GM19240 (cell line): ENCODE measurements around the gene CACNB4.
"Not testable (repeated sequence)": the region's sequence is repeated elsewhere in the genome, so short reads cannot be mapped to it uniquely, and the experiment has no call there.

Experiments
- DNase-seq: peaks from one replicate; pipeline ENCODE4 v3.0.0; 2011; ENCODE audit warnings: low spot score; ENCODE audit not compliant: insufficient read length

The CACNB4 gene

DNA sequence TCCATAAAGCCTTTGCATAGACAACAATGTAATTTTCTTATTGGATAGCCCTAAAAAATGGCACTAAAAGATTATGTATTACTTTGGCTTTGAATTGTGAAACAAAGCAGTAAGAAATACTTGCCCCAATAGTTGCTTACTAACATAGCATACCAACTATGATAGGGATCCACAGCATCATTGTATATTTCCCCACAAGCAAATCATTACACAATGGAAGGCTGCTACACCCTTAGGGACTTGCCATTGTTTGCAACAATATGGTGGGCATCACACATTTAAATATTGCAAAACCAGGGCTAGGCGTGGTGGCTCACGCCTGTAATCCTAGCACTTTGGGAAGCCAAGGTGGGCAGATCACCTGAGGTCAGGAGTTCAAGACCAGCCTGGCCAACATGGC lies 74.4 kb downstream of the CACNB4 start:
- DNase-seq = no peak

DNA sequence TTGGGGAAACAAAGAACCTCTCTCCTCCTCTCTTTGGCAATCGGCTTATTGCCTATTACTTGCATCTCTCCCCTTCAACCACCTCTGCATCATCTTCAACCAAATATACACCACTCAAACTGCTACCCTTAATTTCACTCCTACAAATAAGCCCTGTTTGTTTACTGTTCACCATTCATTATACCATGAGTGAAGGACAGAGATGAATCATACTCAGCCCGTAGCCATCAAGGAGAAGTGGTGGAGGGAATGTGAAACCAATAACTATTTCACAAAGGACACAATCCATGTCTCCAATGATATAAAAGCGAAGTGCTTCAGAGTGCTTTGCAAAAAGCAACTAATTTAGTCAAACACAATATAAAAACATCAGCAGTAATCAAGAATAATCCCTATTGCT lies 76.8 kb downstream of the CACNB4 start:
- no peak for DNase-seq

DNA sequence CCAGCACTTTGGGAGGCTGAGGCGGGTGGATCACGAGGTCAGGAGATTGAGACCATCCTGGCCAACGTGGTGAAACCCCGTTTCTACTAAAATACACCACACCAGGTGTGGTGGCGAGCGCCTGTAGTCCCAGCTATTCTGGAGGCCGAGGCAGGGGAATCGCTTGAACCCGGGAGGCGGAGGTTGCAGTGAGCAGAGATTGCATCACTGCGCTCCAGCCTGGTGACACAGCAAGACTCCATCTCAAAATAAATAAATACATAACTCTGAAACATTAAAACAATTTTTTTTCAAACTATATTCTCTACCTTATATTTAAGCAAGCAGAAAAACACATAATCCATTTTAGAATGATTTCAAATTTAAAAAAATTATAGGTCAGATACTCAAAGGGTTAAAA lies 77.8 kb downstream of the CACNB4 start:
- DNase-seq = not testable (repeated sequence)

DNA sequence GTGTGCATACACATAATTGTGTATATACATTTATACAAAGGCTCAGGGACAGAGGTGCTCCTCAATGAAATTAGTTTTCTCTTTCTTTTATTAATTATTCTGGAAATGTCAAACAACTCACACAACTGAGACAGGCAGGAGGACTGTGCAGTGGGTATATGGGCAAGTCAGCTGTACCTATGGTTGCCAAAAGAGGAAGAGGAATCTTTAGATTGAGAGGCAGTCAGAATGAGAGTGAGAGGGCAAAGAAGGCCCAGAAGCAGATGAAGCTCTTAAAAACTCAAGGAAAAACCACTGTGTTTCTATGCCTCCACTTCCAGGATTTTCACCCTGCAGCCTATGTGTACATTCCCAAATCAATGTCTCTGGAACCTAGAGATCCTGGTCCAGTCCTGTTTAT lies 79.1 kb downstream of the CACNB4 start:
- DNase-seq = no peak

DNA sequence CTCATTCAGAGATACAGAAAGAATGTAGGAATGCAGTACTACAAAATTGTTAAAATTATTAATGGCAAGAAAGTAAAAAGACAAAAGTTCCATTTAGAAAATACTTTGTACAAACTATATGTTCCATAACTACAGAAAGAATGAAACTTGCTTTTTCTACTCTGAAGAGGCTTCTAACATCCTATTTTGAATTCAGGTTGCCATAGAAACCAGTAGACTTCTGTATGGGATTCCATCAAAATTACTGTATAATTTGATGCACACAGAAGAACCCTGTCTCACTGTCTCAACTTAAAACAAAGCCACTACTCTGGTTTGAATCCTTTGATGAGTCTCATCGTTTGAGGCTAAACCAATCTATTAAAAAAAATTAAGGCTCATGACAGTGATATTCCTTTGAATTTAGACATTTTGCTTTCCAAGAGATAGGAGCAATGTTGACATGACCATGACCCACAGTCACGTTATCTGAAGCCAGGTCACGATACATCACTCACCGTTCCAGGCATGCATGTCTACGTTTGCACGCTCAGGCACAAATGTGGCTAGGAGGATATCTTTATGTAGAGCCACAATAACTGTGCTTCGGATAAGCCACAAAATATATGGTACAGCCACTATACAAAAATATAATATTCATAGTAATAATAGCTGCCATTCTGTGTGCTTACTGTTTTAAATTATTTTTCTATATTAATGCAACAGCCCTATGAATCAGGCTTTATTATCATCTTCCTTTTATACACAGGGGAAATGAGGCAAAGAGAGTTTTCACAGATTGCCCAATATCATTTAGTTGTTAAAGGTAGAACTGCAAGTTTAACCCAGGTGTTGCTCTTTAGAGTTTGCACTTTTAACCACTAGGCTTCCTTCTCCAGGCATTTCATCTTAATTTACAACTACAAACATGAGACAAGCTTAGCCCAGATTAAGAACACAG lies 82.4 kb downstream of the CACNB4 start:
- DNase-seq = no peak

DNA sequence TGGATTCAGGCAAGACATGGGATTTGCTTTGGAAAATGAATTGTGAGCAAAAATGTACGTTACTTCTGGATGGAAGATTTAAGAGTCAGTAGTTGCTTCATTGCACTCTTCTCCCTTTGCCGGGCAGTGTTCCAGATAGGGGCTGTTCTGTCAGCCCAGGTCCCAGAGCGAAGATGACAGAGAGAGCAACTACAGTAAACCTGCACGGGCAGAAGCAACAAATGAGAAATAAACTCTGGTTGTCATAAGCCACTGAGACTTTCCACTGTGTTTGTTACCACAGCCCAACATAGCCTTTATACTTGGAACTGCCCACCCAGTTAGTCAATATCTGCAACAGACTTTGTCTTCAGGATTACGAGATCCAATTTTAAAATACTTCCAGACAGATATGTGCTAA lies 83.3 kb downstream of the CACNB4 start:
- DNase-seq = no peak

DNA sequence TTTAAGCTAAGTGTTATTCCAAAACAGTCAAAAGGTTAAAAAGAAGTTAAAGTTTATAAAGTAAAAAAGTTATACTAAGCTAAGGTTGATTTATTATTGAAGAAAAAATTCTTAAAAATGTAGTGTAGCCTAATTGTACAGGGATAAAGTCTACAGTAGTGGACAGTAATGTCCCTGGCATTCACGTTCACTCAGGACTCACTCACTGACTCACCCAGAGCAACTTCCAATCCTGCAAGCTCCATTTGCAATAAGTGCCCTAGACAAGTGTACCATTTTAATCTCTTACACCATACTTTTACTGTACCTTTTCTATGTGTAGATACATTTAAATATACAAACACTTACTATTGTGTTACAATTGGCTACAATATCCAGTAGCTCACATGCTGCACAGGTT lies 86.1 kb downstream of the CACNB4 start:
- DNase-seq = no peak

DNA sequence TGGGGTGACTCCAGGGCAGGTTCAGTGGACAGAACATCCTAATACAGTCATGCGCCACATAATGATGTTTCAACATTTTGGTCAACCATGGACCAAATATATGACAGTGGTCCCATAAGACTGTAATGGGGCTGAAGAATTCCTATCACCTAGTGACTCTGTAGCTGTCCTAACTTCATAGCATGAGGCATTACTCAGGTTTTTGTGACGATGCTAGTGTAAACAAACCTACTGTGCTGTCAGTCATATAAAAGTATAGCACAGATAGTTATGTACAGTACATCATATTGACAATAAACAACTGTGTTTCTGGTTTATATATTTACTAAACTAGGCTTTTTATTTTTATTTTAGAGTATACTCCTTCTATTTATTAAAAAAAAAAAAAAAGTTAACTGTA lies 87.1 kb downstream of the CACNB4 start:
- DNase-seq = no peak

DNA sequence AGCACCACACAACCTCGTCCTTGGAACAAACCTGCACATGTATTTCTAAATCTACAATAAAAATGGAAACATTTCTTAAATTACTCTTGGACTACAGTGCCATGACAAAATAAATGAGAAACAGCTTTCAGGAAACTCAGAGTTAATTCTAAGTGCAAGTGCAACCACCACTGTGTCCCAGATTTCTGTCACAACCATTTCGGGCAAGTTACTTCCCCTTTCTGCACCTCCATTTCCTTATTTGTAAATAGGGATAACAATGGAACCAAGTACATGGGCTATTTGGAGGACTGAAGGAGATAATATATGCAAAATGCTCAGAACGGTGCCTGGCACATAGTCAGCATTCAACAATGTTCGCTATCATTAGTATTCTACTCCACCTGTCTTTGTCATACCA lies 93.2 kb downstream of the CACNB4 start:
- DNase-seq = no peak

DNA sequence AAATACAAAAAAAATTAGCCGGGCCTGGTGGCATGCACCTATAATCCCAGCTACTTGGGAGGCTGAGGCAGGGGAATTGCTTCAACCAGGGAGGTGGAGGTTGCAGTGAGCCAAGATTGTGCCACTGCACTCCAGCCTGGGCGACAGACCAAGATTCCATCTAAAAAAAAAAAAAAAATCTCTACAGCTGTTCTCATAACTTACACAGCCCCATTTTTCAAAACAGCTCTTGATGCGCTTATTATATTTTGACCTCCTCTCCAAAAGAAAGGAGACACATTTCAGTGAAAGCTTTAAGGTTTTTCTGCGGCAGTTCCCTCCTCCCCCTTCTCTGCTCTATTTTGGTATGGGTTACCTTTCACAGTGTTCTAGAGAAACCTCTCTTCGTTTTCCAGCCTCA lies 95.6 kb downstream of the CACNB4 start:
- DNase-seq = not testable (repeated sequence)

DNA sequence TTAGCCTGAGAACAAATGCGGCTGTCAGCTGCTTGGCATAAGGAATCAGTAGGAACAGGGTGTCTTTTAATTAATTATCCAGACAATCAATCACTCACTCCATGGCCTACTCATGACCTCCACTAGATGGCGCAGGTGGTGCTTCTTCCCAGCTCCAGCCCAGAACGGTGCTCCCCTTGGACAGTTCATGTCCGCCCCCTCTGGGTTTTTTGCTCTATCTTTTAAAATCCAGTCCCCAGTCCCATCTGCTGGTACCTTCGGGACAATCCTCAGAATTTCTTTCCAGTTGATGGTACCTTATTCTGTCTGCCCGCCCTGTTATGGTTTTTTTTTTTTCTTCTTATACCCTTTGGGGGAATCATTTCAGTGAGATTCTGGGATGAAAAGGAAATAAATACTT lies 99.8 kb downstream of the CACNB4 start:
- DNase-seq = peak; percentile 31

DNA sequence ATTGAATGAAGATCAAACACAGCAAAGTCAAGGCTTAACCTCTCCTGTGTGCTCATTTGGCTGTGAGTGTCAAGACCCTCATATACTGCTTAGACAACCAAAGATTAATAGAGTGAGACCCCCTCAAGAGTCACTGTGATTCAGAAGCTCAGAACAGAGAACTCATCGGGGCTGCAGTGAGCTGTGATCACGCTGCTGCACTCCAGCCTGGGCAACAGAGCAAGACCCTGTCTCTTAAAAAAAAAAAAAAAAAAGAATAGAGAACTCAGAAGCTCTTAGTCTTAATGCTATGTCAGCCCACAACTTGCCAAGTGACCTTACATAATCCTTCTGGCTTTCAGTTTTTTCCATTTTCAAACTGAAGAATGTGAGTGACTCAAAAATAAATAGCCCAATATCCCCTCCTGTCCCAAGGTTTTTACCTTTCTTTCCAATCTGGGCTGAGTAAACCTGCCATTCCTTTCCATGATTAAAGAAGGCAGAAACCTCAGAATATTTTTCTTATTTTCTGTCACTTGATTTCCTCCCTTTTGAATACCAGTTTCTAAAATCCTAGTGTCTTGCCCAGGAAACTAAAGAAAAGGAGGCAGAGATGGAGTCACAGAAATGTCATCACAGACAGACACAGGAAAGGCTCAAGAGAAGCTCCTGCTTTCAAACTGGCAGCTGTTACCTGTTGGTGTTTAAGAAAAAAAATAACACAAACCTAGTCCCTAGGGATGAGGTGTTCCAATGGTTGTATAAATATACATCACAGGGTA lies 102.4 kb downstream of the CACNB4 start:
- no peak for DNase-seq

DNA sequence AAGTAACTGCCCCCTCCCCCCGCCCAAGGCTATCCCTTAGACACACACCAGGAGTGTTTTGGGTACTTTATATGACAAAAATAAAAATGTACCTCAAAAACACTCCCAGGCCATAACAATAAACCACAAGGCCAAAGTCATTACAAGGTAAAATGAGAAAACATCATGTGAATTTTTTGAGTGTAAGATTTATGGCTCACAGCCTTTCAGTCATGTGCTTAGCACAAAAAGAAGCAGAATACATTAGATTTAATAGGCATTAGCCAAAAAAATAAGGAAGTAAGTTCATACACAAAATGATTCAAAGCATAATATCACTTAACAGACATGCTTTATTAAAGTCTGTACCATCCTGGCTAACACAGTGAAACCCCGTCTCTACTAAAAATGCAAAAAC lies 103.7 kb downstream of the CACNB4 start:
- no peak for DNase-seq

DNA sequence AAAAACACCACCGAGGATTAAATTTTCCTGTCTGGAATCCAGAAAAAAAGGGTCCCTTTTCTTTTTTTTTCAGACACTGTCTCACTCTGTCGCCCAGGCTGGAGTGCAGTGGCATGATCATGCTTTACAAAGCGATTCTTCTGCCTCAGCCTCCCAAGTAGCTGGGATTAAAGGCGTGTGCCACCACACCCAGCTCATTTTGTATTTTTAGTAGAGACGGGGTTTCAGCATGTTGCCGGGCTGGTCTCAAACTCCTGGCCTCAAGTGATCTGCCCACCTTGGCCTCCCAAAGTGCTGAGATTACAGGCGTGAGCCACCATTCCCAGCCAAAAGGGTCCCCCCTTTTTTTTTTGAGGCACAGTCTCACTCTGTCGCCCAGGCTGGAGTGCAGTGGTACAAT lies 104.7 kb downstream of the CACNB4 start:
- DNase-seq = not testable (repeated sequence)

DNA sequence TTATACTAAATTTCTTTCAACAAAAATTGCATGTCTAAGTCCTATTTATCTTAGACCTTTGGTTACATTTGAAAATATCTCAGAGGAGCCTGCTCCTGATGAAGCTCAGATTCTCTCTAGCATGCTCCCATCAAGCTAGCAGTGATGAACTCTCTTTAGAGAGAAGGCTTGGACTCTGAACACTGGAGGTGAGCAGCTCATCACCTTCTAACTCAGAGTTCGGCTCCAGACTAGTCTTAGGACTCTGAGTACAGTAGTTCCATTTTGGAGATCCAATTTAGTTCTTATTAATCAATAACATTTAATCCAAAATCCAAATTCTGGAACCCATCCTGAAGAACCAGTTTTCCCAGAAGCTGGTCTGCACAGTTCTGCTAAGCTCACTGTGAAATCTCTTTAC lies 107.8 kb downstream of the CACNB4 start:
- DNase-seq = no peak

DNA sequence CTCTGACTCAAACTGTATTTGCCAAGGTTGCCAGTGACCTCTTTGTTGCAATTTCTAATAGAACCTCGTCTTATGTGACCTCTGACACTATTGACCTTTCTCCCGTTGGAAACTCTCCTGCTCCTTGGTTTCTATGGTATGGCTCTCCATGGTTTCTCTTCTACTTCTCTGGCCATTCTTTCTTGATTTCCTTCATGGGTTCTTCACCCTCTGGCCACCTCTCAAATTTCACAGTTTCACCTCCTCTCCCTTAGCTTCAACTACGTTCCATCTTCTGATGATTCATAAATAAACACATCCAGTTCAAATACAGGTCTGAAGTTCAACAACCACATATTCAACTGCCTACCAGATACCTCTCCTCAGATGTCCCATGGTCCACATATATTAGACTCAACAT lies 109.5 kb downstream of the CACNB4 start:
- no peak for DNase-seq

DNA sequence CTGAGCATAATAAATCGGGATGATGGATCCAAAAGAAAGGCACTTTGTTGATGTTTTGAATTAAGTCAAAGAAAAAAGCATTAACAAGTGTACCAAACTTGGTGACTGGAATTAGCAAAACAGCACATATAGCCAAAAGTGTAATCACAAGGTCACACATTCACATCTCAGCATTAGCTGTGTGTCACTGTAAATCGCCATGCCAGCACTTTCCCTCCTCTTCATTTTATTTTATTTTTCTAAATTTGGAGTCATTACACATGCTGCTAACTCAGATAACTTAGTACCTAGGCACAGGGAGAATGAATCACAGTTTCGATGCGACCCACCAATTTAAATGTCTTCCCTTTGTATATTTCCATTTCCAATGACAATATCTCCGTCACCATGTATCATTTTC lies 111.4 kb downstream of the CACNB4 start:
- no peak for DNase-seq

DNA sequence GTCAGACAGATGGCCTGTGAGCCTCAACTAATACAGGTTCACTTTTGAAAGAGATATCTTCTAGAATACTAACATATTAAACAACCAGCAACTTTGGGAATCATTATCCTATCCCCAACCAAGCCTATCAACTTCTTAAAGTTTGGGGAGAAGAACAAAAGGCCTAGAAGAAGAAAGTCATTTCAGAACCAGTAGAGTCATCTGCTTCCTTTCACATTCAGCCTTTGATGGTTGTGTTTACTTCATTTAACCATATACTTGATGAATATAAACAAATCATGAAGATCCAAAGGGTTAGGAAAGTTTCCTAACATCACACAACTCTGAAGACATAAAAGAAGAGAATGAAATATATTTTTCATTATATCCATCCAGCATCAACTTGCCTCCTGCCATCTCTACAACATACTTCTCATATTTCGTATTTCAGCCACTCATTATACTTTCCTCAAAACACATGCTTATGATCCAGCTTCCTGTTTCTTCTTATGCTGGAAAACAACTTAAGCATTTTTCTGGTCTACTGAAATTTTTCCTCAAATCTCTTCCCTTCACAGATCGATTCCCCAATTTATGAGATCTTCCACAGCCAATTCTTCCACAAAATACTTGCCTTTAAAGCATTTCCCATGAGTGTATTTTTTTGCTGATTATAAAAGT lies 114.3 kb downstream of the CACNB4 start:
- no peak for DNase-seq

DNA sequence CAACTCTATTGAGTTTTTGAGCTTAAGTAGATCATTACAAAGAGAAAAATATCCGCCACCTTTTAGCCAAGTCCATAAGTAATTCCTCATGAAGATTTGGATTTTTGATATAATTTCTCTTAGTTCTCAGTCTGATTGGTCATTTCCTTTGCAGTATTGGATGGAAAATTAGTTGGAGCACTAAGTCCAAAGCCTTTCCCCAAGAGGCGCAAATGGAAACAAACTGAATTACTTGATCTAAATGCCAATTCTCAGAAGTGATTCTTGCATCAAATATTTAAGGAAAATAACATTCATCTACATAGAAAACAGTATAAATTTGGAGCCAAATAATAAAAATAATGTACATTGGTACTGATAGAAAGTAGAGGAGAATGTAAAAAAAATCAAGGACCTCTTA lies 115.6 kb downstream of the CACNB4 start:
- no peak for DNase-seq

DNA sequence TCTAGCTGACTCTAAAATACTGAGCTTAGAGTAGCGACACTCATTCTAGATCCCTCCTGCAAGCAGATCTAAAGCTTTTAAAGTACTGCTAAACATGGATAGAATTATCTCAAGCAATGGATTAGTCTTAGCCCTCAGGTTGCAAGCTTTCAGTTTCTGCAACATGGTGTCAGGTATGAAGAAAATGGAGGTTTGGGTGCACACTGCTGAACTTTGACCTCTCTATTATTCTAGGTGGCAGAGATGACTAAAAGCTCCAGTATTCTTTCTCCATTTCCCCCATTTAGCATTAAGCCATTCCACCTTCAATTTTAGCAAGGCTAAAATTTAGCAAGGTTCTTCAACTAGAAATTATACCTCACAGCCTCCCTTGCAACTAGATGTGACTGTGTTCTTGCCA lies 117.0 kb downstream of the CACNB4 start:
- no peak for DNase-seq

DNA sequence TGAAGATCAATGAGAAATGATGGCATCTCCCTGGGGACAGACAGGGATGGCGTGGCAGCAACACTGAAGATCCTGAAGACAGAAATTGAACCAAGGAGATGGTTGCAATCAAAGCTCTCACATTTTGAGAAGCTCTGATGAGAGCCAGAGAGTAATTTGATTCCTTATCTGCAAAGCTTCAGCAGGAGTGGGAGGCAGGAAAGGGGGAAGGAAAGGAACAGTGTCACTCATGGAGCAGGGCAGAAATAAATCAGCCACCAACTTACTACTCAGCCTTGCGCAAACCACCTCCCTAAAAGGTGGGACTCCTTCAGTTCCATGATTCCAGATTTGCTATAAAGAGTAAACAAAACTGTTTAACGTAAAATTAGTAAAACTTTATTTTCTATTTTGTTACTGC lies 119.2 kb downstream of the CACNB4 start:
- no peak for DNase-seq

DNA sequence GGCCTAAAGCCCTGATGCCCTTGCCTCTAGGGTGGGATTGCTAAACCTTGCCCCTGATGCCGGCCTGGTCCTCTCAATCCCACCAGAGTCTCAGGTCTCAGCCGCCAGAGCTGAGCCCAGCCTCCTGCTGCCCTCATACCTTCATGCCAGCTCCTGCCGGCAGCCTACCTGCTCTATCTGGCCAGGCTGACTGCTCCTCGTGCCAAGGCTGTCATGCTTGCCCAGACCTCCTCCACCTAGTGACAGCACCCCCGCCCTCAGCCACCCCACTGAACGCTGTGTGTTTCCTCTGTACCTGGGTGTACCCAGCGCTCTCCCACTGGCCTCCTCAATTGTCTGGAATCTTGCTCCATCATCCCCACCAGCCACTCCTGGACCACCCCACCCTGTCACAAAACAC lies 120.1 kb downstream of the CACNB4 start:
- no peak for DNase-seq
